ENCODE data around the gene RAB3A.

RAB3A gene

GRCh38 chr19:18197306-18197705 is 6.5 kb downstream of the RAB3A start:
- no peak for DNase-seq

GRCh38 chr19:18196511-18196845 is 7.4 kb downstream of the RAB3A start:
- no peak for DNase-seq

GRCh38 chr19:18194554-18195238 is 9.1 kb downstream of the RAB3A start:
- DNase-seq, result peak; percentile 51

GRCh38 chr19:18194181-18194530 is 9.7 kb downstream of the RAB3A start:
- no peak for DNase-seq

GRCh38 chr19:18193388-18194180 is 10.3 kb downstream of the RAB3A start:
- no peak for DNase-seq

GRCh38 chr19:18192673-18193387 is 11.0 kb downstream of the RAB3A start, which contains the start of gene MPV17L2:
MPV17L2 (plus strand) TSS chr19:18193218; CDS start chr19:18193282, 64 bp downstream.
- DNase-seq, result peak; percentile 100

GRCh38 chr19:18191640-18192062 is 12.2 kb downstream of the RAB3A start:
- no peak for DNase-seq

GRCh38 chr19:18190278-18190677 is 13.6 kb downstream of the RAB3A start:
- no peak for DNase-seq

GRCh38 chr19:18185538-18185937 is 18.3 kb downstream of the RAB3A start:
- DNase-seq, result no peak

- no peak for DNase-seq
Observed at GRCh38 chr19:18183529-18183928, 20.3 kb downstream of the RAB3A start.

GRCh38 chr19:18179957-18180356 is 23.9 kb downstream of the RAB3A start:
- DNase-seq, result no peak

- DNase-seq, result no peak
Observed at GRCh38 chr19:18176367-18177310, 27.2 kb downstream of the RAB3A start.

GRCh38 chr19:18174983-18175382 is 28.9 kb downstream of the RAB3A start:
- no peak for DNase-seq

- DNase-seq, result peak; percentile 75
Observed at GRCh38 chr19:18173572-18174288, 30.1 kb downstream of the RAB3A start, which contains the start of gene IFI30. IFI30 (plus strand) TSS chr19:18173813; CDS start chr19:18173842, 29 bp downstream.

- DNase-seq, result no peak
Observed at GRCh38 chr19:18173054-18173571, 30.7 kb downstream of the RAB3A start.

- DNase-seq, result no peak
Observed at GRCh38 chr19:18172331-18173053, 31.4 kb downstream of the RAB3A start.

GRCh38 chr19:18171605-18172327 is 32.1 kb downstream of the RAB3A start:
- DNase-seq, result no peak

- no peak for DNase-seq
Observed at GRCh38 chr19:18170714-18171255, 33.1 kb downstream of the RAB3A start.

GRCh38 chr19:18168673-18169381 is 35.0 kb downstream of the RAB3A start:
- no peak for DNase-seq

Measured in femur (tissue), 1 donor.